Gastrocnemius medialis (tissue), 4 donors: ENCODE measurements around the gene NBDY. TPM values are rescaled to one million over a fixed set of nuclear protein-coding genes. Genes with fewer than 3 reads are reported as not detected.

Source experiments
- ATAC-seq, 2 donors: fragments of 150-250 bp; one replicate each; pipeline ENCODE4 v1.9.1; 2016
- DNase-seq, 2 donors: peaks; one replicate each; pipeline ENCODE4 v3.0.0-alpha.2; 2019
- H3K27ac ChIP-seq, 4 donors: fragments of 200-600 bp; sonication (generic); 1 replicate in 1 of 4; 2 replicates in 3 of 4; pipeline ENCODE4 v1.5.1; 2016 to 2018; ENCODE audit warnings: mild to moderate bottlenecking in 2 of 4, moderate library complexity in 1 of 4
- H3K27me3 ChIP-seq, 3 donors: fragments of 200-600 bp; sonication (generic) in 2 of 3; 1 replicate in 1 of 3; 2 replicates in 2 of 3; pipeline versions ENCODE4 v1.5.1 to v1.6.0; 2016 to 2019; ENCODE audit warnings: mild to moderate bottlenecking in 1 of 3, moderate library complexity in 1 of 3
- H3K36me3 ChIP-seq, 2 donors: fragments of 200-600 bp; sonication (generic) in 1 of 2; one replicate each; pipeline ENCODE4 v1.5.1; 2017 to 2018
- H3K4me1 ChIP-seq, 2 donors: fragments of 200-600 bp; sonication (generic) in 1 of 2; one replicate each; pipeline ENCODE4 v1.5.1; 2016 to 2017; ENCODE audit warnings: mild to moderate bottlenecking in 2 of 2
- H3K4me3 ChIP-seq, 4 donors: fragments of 200-600 bp; sonication (generic) in 3 of 4; 1 replicate in 1 of 4; 2 replicates in 3 of 4; pipeline ENCODE4 v1.5.1; 2016 to 2019; ENCODE audit warnings: mild to moderate bottlenecking in 2 of 4
- H3K9me3 ChIP-seq, 3 donors: fragments of 200-600 bp; sonication (generic) in 2 of 3; 1 replicate in 1 of 3; 2 replicates in 2 of 3; pipeline ENCODE4 v1.5.1; 2016 to 2019
- CTCF ChIP-seq, 5 experiments: fragments of 450-650 bp in 3 of 5; fragments of 200-600 bp in 2 of 5; sonication (generic) in 2 of 5; IDR thresholded peaks in 4 of 5; conservative IDR thresholded peaks in 1 of 5; 1 replicate in 4 of 5; 2 replicates in 1 of 5; pipeline ENCODE4 v1.5.1; 2016 to 2019; ENCODE audit warnings: antibody characterized with exemption in 5 of 5, mild to moderate bottlenecking in 3 of 5, moderate library complexity in 3 of 5
- POLR2A ChIP-seq, 2 donors: fragments of 450-650 bp; IDR thresholded peaks; one replicate each; pipeline ENCODE4 v1.6.1; 2017; ENCODE audit warnings: antibody characterized with exemption in 2 of 2, mild to moderate bottlenecking in 2 of 2, moderate library complexity in 2 of 2
- in situ Hi-C, 4 donors: fragments of 200-750 bp; cut with MboI; loops; one replicate each; pipeline versions ENCODE4 v1.15.0 to v1.8.0; 2017; ENCODE audit warnings: low sequenced_read_pairs in 4 of 4
- intact Hi-C: fragments of 100-400 bp; cut with DNase I; formaldehyde crosslinking; loops from one replicate; pipeline ENCODE4 v1.15.1; 2023; ENCODE audit warnings: low total_unique reads
- total RNA-seq, 4 donors: library from RNA; depleted of rRNA; stranded (reverse); fragments of >200 nt; gene quantifications; one replicate each; pipeline versions ENCODE4 v1.1.0 to v1.2.3, GENCODE V29; 2016

Gene NBDY
- total RNA-seq, 4 donors from 2014 or later = 3.7 to 9.8 (median 5.9) TPM

- TF ChIP-seq POLR2A (IDR thresholded peaks at IDR 0.05) (no peak), CTCF (IDR thresholded peaks at IDR 0.05 in 4 of 5, conservative IDR thresholded peaks at IDR 0.05 in 1 of 5) (no peak)
- Histone ChIP-seq H3K9me3 (no peaks in the 10 kb centered on the region), H3K4me1 (peaks cover 10 to 18% of the 10 kb centered on the region in 2 donors), H3K27ac (peak overlapping the region; percentile 43 to 91 (median 88)), H3K36me3 (no peaks in the 10 kb centered on the region), H3K4me3 (peak overlapping the region in 2 of 4 donors; percentile 74 to 84), H3K27me3 (no peaks in the 10 kb centered on the region)
- ATAC-seq (no peak), DNase-seq (no peak)
- intact Hi-C loops = loop anchor here (10.0 kb wide), 1 partner anchor 690 kb away; no protein-coding TSS in a partner anchor
- in situ Hi-C loops = loop anchor here in 1 of 4 donors (25.0 kb wide), 1 partner anchor 1603 kb away; no protein-coding TSS in a partner anchor
Measured at GRCh38 chrX:56764975-56765791, 36.1 kb downstream of the NBDY start.

GRCh38 chrX:56765811-56766553 is 36.9 kb downstream of the NBDY start:
- Histone ChIP-seq H3K36me3 (no peaks in the 10 kb centered on the region), H3K27me3 (no peaks in the 10 kb centered on the region), H3K4me3 (no peak overlapping the region), H3K4me1 (peaks cover 10 to 18% of the 10 kb centered on the region in 2 donors), H3K9me3 (no peaks in the 10 kb centered on the region), H3K27ac (peak overlapping the region in 1 of 4 donors; percentile 91)
- in situ Hi-C loops = loop anchor here in 1 of 4 donors (25.0 kb wide), 1 partner anchor 1604 kb away; no protein-coding TSS in a partner anchor
- intact Hi-C loops = loop anchor here (10.0 kb wide), 1 partner anchor 689 kb away; no protein-coding TSS in a partner anchor
- ATAC-seq (no peak), DNase-seq (no peak)
- no peak for TF ChIP-seq POLR2A (IDR thresholded peaks at IDR 0.05)
- TF ChIP-seq CTCF (IDR thresholded peaks at IDR 0.05 in 4 of 5, conservative IDR thresholded peaks at IDR 0.05 in 1 of 5) = no peak

GRCh38 chrX:56766554-56767347 is 37.7 kb downstream of the NBDY start:
- peak overlapping the region in 2 of 4 donors; percentile 79 to 86 for H3K27ac ChIP-seq
- TF ChIP-seq CTCF (IDR thresholded peaks at IDR 0.05 in 4 of 5, conservative IDR thresholded peaks at IDR 0.05 in 1 of 5) = no peak
- TF ChIP-seq POLR2A (IDR thresholded peaks at IDR 0.05) = no peak
- DNase-seq (no peak), ATAC-seq (no peak)
- peaks cover 10 to 18% of the 10 kb centered on the region in 2 donors for H3K4me1 ChIP-seq
- H3K9me3 ChIP-seq = no peaks in the 10 kb centered on the region
- intact Hi-C loops = loop anchor here (10.0 kb wide), 1 partner anchor 688 kb away; no protein-coding TSS in a partner anchor
- in situ Hi-C loops = loop anchor here in 1 of 4 donors (25.0 kb wide), 1 partner anchor 1604 kb away; no protein-coding TSS in a partner anchor
- H3K4me3 ChIP-seq = peak overlapping the region in 2 of 4 donors; percentile 63 to 70
- H3K36me3 ChIP-seq = no peaks in the 10 kb centered on the region
- H3K27me3 ChIP-seq = no peaks in the 10 kb centered on the region
